ENCODE data around the gene RGSL1.
A peak's percentile ranks its signal among the peaks of the same experiment; 100 is the strongest.

Gene RGSL1

DNA sequence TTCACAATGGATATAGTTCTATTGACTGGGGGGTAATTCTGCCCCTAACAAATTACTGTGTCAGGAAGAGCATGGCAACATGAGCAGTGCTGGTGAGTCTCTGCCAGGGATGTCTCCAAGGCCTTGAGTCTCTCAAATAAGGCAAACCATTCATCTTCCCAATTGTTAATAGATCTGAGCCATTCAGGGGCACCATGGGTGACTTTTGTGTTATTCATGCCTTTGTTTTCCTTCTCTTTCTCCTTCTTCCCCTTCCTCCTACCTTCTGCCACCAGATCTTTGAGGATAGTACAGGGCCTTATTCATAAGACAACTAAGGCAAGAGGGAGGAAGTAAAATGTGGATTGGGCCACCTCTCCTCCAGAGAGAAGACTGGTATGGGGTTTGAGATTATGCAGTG, at the start of gene RGSL1:
TSS of gene RGSL1 (plus strand) at position 60 of the 400 bp plus-strand sequence. CDS start at position 80, 20 bp downstream.
- DNase-seq: no peak

DNA sequence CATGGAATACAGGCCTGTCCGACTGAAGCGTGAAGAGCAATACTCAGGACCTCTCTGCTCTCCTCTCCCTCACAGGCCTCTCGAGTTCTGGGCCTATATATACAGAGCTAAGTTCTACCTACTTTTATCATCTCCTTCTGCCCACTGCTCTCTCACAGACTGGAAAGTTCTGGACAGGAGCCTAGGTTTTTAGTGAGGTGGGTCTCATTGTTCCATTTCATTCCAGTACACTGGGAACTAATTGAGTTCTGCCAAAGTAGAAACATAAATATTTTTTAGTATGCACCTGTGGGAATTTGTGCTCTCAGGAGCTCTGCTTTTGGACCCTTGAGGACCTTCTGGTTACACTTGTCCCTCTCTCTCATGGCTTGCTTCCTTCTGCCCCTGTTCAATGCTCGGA, 49.4 kb upstream of the RGSL1 start, which contains the start of gene TEDDM1:
TSS of gene TEDDM1 (minus strand) at position 101 of the 400 bp plus-strand sequence. CDS start 182 bp downstream, outside the sequence.
- no peak for DNase-seq

DNA sequence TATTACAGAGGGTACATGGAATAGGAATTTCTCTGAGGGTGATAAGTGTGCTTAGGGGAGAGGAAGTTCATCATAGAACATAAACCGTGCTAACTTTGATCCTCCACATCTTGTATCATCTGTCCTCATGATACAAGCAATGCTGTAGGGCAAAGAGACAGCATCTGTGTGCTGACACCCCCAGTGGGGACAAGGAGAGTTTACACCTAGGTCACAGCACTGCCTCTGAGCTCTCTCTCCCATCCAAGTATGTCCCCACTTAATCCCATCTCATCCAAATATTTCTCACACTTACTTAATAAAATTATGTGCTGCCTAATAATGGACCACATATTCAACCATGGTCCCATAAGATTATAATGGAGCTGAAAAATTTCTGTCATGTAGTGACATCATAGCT, 45.2 kb upstream of the RGSL1 start:
- no peak for DNase-seq

DNA sequence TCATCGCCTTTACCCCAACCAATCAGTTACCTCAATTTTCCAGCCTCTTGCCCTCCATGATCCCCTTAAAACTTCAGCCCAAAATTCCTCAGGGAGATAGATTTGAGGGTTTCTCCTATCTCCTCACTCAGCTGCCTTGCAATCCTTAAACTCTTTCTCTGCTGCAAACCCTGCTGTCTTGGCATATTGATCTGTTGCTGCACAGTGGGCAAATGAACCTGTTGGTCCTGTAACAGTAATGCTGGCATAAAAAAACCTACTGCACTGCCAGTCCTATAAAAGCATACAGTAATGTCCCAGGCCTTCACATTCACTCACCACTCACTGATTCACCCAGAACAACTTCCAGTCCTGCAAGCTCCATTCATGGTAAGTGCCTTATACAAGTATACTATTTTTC, 44.4 kb upstream of the RGSL1 start:
- no peak for DNase-seq

DNA sequence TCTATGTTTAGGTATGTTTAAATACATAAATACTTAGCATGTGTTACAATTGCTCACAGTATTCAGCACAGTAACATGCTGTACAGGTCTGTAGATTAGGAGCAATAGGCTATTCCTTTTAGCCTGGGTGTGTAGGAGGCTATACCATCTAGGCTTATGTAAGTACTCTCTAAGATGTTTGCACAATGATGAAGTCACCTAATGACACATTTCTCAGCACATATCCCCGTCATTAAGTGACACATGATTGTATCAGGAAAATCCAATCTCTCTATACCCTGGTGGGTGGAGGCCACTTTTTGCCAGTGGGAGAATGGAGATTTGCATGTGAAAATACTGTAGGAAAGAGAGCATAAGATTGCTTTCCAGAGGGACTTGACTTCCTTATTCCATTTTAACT, 43.9 kb upstream of the RGSL1 start:
- DNase-seq: no peak

DNA sequence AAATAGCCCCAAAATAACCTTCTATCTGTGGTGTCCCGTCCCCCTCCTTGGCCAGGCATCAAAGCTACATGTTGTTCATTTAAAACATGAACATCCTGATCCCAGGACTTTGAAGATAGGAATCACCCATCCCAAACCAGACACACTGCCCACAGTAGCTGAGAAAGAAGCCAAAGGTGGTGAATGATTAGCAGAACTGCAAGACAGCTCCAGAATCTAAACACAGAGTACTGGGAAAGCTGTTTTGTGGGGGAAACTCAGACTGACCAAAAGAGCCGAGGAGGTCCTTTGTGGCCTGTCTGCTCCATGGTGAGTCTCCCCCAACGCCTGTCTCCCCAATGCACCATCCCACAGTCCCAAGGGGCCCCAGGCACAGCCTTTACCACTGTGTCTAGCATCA, 42.2 kb upstream of the RGSL1 start:
- DNase-seq: no peak

DNA sequence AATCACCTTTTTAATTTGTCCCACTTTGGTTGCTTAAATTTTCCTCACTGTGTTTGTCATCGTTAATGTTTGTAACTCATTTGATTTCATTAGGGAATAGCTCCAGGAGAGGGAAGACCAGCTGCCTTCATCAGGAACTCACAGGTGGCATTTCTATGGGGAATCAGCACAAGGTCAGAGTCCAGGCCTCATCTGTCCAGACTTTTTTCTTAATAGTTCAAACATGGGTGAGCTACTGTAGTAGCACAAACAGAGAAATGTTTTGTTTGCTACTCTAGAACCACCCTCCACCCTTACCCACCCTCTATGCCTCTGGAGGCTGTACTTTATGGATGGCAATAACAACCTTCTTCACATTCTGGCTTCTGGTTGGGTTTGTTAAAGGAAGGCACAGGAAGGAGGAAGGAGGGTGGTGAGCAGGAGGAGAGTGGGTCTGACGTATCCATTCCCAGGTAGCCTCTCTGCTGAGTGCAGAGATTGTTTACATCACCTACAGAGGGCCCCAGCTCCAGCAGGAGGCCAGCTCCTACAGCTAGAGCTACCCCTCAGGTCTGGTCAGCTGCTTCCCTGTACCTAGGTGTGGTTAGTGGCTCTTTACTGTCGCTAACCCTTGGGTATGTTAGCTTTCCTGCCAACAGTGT, 41.4 kb upstream of the RGSL1 start:
- DNase-seq: no peak

DNA sequence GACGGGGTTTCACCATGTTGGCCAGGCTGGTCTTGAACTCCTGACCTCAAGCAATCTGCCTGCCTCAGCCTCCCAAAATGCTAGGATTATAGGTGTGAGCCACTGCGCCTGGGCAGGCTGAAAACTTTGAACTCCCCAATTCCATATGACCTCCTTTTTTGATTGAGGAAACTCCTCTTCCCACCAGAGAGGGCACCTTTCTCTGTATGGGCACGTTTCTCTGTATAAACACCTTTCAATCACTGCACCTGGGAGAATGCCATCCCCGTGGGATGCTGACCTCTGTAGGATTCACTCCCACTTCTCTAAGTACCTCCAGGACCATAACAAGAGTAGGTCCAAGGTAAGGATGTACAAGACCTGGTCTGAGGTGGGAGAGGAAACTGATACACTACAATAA, 39.8 kb upstream of the RGSL1 start:
- DNase-seq: no peak

DNA sequence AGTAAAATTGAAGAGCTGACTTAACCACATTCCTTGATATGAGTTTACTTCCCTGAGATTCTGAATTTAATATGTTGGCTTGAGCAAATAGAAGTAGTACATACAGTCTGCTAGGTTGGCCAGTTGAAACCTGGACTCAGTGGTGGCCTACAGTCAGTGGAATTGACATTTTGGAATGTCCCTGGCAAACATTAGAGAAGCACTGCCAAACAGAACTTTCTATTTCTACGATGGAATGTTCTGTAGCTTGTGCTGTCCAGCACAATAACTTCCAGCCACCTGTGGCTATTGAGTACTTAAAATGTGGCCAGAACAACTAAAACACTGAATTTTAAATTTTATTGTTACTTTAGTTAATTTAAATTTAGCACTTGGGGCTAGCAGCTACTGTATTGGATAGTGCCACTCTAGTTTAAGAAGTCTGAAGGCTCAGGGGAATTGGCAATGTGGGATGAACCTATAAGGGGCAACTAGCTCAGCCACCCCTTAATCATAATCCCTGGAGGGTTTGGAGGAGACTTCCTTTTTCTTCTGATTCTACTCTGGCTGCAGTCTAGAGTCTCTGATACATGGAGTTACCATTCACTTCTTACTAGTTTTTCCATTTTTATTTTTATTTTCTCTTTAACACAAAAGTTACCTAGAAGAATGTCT, 39.2 kb upstream of the RGSL1 start:
- DNase-seq: no peak

DNA sequence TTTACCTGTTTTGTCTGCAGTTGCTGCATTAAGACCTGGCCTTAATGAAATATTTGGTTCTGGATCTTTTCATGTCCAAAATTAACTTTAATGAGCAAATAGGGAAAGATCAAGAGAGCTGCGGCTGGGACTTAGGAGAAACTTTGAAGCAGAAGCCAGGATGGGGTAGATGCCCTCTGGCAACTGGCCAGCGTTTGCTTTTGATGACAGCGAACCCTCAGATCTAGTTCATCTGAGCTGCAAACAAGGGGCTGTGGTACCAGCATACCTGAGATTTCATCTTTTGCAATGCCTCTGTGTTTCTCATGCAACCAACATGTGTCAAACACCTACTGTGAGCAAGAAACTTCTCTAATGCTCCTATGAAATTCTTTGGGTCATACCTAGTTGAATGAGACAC, 36.5 kb upstream of the RGSL1 start:
- no peak for DNase-seq

DNA sequence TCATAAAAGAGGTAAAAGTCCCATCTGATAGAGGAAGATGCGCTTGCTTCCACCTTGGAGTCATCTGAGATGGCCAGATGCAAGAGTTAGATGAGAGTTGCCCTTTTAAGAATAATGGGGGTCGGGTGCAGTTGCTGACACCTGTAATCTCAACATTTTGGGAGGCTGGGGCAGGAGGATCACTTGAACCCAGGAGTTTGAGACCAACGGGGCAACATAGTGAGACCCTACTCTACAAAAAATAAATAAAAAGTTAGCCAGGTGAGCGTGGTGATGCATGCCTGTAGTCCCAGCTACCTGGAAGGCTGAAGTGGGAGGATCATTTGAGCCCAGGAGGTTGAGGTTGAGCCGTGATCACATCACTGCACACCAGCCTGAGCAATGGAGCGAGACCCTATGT, 36.0 kb upstream of the RGSL1 start:
- no peak for DNase-seq

DNA sequence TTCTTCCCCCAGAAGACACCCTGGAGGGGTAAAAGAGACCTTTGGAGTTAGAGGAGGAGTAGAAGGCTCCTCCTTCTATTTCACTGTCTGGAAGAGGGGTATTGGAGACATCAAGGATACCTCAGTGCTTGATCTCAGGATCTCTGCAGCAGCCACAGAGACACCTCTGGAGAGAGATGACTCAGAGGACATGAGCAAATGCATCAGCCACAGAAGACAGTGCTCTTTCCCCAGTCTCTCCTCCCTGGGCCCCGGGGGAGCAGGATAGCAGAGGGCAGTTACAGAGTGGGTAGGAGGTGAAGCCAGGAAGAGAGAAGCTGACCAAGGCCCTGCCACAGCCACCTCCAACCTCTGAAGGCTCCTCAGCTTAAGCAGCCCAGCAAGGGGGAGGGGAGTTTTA, 34.2 kb upstream of the RGSL1 start:
- no peak for DNase-seq

DNA sequence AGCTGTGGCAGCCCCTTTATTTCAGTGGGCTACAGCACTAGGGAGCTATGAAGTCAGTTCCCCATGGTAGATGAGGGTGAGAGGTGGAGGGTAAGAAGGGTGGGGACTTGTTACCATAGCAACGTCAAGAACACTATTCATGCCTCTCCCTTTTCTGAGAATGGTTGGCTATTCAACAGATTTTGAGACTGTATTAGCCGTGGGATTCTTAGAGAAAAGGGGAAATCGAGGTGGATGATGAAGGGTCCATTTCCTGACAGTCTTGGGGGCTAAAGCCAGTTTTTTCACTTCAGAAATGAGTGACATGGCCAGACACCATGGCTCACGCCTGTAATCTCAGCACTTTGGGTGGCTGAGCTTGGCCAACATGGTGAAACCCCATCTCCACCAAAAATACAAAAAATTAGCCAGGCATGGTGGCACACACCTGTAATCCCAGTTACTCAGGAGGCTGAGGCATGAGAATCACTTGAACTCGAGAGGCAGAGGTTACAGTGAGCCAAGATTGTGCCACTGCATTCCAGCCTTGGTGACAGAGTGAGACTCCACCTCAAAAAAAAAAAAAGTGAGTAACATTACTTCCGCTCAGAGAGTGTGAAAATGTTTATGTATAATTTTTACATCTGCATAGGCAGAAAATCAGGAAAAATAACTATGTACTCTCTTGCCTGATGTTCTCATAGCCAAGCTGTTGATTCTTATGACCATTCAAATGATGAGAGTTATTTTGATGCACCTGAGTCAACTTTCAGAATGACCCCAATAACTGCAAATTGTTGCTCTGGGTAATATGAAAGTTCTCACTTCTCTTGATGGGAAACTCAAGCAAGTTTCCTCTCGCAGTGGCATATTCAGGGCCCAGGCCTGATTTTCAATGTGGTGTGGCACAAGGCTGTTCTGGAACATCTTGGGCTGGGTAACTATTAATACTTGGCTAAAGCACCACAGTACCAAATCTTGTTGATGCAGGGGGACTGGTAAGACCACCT, 23.2 kb upstream of the RGSL1 start:
- no peak for DNase-seq

DNA sequence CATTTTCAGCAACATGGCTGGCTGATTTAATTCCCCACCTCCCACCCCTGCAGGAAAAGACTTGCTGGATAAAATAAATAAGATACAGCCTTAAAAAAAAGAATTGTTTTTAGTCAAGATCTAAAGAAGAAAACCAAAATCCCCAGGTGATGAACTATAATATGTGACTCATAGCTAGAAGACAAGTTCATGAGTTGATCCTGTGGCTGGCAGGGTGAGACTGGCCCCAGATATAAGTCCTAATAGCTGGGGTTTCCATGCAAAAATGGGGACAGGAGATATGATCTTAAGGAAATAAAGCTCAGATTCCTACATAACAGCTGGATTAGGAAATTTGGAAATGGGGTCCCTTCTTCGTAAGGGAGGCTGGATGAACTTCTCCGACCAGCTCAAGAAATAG, 21.9 kb upstream of the RGSL1 start:
- DNase-seq: no peak

DNA sequence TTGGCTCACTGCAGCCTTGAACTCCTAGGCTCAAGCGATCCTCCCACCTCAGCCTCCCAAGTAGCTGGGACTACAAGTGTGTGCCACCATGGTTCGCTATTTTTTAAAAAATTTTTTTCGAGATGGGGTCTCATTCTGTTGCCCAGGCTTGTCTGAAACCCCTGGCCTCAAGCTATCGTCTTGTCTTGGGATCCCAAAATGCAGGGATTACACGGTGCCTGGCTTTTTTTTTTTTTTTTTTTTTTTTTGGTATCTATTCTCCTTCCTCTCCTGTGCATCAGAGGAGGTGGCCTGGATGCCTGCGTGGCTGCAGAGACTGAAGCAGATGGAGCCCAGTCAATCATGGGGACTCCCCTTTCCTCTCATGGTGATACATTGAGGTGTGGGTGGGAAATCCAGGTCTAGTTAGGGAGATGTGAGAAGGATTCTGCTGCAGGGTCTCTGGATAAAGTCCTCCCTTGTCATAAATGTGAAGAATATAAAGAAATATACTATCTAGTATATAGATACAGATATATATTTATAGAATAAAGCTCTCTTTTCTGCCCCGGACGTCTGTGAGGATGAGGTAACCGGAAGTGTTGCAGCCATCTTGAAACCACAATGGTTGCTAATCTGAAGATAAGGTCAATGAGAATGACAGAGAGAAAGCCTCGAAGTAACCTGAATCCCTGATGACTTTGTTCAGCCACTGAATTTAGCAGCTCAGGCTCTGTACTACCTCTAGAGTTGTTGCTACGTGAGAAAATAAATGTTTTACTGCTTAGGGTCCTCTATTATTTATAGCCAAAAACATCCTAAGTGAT, 19.5 kb upstream of the RGSL1 start:
- peak; percentile 25 to 42 for DNase-seq

DNA sequence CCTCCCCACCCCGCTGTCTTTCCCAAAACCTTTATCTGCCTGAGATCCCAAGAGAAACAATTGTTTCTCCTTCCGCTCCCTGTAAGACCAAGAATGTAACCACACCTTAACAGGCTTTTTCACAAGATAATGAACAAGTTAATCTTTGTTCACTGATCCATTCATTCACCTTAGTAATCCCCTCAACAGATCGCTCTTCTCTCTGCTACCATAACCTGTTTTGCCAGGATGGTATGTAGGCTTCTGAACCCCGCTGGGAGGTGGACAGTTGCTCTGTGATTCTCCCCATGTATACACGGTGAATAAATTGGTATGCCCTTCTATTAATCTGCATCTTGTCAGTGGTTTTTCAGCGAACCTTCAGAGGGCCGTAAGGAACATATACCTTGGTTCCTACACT, 18.7 kb upstream of the RGSL1 start:
- no peak for DNase-seq

DNA sequence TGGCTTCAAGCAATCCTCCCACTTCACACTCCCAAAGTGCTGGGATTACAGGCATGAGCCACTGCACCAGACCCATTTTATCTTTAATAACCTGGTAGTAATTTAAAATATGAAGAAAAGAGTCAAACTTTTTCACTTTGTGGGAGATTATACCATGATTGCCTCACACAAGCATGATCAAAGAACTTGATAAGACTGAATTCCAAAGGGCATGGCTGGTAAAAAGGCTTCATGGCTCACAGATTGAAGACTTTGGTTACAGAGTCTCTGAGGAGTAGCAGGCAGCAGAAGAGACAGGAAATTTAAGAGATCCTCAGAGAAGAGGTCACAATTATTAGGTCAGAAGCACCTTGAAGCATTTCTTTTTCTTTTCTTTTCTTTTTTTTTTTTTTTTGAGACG, 16.4 kb upstream of the RGSL1 start:
- DNase-seq: no peak

DNA sequence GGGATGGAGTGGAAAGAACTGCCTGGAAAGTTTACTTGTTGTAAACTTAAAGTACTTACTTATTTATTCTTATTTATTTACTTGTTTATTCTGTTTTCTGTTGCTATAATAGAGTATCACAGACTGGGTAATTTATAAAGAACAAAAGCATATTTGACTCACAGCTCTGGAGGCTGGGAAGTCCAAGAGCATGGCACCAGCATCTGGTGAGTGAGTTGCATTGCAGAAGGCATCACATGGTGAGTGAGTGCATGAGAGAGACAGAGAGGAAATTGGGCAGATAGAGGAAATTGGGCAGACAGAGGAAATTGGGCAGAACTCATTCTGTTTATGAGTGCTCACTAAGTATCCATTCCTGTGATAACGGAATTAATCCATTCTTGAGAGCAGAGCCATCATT, 11.6 kb upstream of the RGSL1 start:
- no peak for DNase-seq

DNA sequence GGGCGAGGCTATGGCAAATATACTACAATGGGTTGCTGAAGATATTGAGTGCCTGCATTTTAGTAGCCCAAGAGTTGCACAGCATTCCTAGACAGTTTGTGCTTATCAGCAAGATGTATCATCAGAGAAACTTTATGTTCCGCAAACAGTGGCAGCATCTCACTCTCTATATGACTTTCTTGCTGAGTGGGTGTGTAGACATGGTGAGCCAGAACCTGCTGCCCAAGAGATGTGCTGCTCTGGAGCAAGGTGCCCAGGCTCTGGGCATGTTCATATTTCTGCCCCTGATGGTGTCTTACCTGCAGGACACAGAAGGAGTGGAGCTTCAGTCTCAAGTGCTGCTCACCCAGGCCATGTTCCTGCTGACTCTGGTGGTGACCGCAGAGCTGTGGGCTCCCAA, 8.2 kb upstream of the RGSL1 start:
- DNase-seq: no peak

DNA sequence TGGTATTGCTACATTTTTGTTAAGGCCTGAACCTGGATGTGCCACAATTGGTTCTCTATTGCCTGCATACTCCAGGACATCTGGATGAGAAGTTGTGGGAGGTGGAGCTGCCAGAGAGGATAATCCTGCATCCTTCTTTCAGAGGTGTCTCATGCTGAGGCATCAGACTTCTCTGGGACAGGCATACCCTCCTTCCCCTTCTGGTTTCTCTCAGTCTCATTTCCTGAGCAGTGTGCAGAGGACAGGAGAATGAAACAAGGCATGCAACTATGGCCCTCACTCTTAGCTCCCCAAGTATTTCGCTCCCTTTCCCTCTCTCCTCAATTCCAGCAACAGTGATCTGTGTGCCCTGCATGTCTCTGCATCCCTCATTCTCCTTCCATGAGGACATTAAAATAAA, 7.6 kb upstream of the RGSL1 start:
- DNase-seq: no peak

DNA sequence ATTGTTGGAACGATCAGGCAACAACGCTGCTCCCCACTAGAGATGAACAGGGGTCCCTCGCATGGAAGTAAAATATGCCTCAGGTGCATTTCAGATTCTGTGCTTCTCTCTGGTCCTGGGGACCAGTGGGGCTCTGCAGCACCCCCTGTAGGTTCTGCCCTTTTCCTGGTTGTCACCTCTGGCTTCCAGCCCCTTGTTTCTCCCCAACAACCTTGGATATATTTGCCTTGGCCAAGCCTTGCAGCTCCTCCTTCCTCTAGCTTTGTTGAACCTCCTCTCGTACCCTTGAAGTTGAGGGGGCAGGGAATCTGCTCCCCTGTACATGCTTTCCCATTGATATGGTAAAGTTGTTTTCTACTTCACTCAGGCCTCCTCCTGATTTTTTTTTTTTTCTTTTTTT, 5.4 kb upstream of the RGSL1 start:
- no peak for DNase-seq

DNA sequence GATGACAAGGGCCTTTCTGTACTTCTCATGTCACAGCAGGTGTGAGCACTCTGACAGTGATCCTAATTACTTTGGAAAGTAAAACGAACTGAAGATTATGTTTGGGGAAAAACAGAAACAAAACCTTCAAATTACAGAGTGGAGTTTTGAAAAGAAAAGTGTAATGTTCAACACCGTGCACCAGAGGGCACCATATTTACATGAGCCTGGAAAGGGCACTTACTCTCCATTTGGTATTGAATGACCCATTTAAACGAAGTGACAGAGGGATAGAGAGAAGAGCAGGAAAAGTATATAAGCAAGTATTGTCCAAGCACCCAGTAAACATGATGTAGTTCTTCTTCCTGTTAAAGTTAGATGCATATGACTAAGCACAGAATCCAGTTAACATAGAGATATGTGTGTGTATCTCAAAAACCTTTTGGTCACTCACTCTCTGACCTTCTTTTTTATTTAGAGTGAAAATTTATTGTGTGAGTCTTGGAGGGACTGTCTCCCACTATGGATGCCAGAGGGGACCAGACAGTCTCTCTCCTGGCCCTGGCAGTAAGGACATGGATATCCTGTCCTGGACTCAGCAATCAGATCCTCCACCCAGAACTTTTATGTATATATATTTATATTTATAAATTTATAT, 3.8 kb upstream of the RGSL1 start:
- DNase-seq: peak; percentile 18 to 34
